Breast epithelium (tissue), 3 donors: ENCODE data around the gene FABP2.

Experiments
- CTCF ChIP-seq, 3 donors: fragments of 450-650 bp; IDR thresholded peaks; one replicate each; pipeline ENCODE4 v1.5.1; 2016 to 2017; ENCODE audit warnings: antibody characterized with exemption in 3 of 3, mild to moderate bottlenecking in 3 of 3, moderate library complexity in 3 of 3
- POLR2A ChIP-seq: fragments of 450-650 bp; IDR thresholded peaks from one replicate; pipeline ENCODE4 v1.6.1; 2016; ENCODE audit warnings: antibody characterized with exemption, mild to moderate bottlenecking, moderate library complexity
- POLR2AphosphoS5 ChIP-seq, 3 donors: sonication (generic); formaldehyde crosslinking; IDR thresholded peaks; one replicate each; pipeline ENCODE4 v1.6.1; 2017; ENCODE audit warnings: antibody characterized with exemption in 3 of 3

- TF ChIP-seq CTCF (IDR thresholded peaks at IDR 0.05): no peak
- TF ChIP-seq POLR2AphosphoS5 (IDR thresholded peaks at IDR 0.05): no peak
- no peak for TF ChIP-seq POLR2A
Measured at GRCh38 chr4:119297795-119298194, 24.1 kb downstream of the FABP2 start.
